Retina (tissue), 1 donor: ENCODE data around the gene PGA3.
"Not testable (repeated sequence)": the region's sequence is repeated elsewhere in the genome, so short reads cannot be mapped to it uniquely, and the experiment has no call there.

Source experiments
- DNase-seq: peaks from one replicate; pipeline ENCODE4 v3.0.0-alpha.2; 2016

The PGA3 gene

DNA sequence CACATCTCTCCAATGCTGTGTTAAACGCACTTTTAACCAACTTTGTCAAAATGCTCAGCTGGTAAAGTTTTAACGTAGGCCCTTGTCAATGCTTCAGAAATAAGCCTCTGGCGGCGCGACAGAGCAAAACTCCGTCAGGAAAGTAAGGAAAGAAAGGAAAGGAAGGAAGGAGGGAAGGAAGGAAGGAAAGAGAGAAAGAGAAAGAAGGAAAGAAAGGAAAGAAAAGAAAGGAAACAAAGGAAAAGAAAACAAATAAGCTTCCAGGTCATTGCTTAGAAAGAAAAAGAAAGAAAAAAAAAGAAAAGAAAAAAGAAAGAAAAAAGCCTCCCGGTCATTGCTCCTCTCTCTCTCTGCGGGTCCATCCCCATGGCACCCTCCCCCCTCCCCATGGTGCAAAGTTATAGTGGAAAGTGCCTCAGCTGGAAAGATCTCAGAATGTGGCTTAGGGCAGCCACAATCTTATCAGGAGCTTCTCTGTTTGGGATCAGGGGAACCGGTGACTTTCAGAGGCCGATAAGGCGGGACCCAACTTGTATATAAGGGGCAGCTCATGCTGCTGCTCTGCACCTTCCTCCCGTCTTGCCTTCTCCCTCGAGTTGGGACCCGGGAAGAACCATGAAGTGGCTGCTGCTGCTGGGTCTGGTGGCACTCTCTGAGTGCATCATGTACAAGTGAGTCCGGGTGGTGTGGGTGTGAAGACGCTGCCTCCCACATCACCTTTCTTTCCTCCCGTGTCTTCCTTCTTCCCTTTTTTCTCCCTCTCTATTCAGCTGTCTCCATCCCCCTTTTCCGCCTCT is at the start of gene PGA3:
TSS of gene PGA3 (plus strand) at position 566 of the 797 bp plus-strand sequence. CDS start at position 616, 50 bp downstream.
- DNase-seq: not testable (repeated sequence)

DNA sequence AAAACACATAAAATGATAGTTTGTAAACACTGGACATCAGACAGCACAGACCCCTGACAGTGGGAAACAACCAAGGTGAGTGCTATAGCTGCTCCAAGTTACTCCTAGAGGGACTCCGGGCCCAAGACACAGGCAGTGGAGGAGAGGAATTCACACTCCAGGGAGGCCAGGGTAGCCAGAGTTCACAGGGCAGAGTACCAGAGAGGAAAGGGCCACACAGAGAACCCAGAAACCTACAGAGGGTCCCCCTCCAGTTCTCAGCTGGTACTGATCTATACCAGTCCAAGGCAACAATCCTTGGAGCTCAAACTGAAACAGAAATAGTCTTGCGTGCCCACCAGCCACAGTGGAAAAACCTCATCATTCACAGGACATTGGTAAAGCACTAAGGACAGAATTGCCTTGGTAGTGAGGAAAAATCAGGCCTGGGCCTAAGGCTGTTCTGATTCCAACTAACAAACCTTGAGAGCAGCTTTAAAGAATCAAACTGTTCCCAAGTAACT is 49.7 kb upstream of the PGA3 start:
- no peak for DNase-seq

DNA sequence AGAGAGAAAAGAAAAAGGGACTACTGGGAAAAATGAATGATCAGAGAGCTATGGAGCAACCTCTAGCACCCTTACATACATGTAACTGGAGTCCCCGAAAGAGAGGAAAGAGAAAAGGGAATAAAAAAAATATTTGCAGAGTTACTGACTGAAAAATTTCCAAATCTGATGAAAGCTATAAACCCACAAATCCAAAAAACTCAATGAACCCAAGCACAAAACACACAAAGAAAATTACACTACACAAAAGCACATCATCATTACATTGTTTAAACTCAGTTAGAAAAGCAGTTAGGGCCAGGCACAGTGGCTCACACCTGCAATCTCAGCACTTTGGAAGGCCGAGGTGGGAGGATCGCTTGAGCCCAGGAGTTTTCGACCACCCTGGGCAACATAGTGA is 48.8 kb upstream of the PGA3 start:
- DNase-seq: no peak

DNA sequence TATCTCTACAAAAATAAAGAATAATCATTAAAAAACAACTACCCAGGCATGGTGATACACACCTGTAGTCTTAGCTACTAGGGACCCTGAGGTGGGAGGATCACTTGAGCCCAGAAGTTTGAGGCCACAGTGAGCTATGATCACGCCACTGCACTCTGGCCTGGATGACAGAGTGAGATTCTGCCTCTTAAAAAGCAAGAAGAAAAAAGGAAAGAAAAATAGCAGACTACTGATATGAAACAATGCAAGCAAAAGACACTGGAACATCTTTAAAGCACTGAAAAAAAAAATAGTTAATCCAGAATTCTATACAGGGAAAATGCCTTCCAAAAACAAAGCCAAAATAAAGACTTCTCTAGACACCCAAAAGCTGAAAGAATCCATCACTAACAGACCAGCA is 48.0 kb upstream of the PGA3 start:
- DNase-seq: no peak

DNA sequence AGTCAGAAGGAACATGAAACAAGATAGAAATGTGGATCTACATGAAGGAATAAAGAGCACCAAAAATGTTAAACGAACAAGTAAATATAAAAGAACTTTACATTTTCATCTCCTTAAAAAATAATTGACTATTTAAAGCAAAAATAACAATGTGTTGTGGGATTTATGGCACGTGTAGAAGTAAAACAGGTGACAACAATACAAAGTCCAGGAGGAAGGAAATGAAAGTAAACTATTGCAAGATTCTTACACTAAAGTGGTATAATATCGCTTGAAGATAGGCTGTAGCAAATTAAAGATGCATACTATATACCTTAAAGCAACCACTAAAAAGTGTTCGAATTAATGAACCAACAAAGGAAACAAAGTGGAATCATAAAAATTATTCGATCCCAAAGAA is 47.6 kb upstream of the PGA3 start:
- no peak for DNase-seq

DNA sequence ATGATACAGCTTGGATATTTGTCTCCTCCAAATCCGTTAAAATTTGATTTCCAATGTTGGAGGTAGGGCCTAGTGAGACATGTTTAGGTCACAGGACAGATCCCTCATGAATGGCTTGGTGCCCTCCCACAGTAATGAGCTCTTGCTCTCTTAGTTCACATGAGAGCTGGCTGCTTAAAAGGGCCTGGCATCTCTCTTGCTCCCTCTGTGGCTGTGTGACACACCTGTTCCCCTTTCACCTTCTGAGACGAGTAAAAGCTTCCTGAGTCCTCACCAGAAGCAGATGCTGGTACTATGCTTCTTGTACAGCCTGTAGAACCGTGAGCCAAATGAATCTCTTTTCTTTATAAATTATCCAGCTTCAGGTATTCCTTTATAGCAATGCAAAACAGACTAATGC is 45.6 kb upstream of the PGA3 start:
- DNase-seq: no peak

DNA sequence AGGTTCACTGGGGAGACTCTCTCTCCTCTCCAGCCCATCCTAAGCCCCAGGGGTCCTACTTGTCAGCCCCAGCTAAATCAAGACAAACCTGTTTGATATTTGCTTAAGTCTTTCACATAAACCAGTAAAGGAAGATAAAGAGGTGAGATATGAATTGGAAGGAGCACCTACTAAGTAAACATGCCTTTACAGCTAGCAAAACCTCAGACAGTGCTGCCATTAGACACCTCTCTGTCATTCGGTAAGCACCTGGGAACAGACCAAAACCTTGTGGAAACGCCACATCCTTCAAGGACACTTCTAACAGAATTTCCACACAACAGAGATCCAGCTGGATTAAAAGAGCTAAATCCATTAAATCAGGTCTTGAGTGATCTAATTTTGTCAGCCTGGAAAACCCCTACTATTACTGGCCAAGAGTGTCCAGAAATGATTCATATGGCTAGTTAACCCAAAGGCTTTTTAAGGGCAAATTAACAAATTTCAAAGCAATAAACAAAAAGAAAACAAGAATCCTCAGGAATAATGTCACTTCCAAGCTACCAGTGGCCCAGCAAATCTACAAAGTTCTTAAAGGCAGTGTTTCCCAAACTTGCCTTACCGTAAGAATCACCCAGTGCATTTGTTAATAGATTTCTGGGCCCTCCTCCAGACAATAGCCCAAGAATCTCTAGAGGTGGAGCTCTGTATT is 44.5 kb upstream of the PGA3 start:
- no peak for DNase-seq

DNA sequence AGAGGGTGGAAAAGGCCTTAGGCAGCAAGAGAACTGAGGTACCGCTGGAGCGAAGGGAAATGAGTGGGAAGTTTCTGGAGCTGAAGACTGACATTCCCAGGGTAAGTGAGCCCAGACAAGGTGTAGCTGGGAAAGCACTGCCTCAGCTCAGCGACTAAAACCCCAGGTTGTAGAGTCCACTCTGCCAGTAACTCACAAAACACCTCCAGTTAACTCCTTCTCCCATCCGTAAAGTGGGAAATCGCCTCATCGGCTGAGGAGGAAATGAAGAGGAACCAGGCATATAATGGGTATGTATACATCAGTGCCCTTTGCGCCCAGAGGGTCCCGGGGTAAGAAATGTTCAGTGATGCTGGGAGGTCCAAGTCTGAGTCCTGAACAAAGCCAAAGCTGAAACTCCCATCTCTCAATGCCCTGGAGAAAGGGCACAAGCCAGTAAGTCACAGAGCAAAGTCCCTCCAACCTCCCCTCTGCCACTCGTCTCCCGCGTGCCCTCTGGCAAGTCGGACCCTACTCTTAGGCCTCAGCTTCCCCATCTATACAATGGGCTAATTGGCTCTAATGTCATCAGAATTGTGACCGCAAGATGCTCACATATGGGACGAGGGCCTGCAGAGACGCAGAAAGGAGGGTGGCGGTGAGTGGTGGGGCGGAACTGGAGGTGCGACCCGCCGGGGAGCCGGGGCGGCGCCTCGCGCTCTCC is 42.7 kb upstream of the PGA3 start:
- DNase-seq: no peak

DNA sequence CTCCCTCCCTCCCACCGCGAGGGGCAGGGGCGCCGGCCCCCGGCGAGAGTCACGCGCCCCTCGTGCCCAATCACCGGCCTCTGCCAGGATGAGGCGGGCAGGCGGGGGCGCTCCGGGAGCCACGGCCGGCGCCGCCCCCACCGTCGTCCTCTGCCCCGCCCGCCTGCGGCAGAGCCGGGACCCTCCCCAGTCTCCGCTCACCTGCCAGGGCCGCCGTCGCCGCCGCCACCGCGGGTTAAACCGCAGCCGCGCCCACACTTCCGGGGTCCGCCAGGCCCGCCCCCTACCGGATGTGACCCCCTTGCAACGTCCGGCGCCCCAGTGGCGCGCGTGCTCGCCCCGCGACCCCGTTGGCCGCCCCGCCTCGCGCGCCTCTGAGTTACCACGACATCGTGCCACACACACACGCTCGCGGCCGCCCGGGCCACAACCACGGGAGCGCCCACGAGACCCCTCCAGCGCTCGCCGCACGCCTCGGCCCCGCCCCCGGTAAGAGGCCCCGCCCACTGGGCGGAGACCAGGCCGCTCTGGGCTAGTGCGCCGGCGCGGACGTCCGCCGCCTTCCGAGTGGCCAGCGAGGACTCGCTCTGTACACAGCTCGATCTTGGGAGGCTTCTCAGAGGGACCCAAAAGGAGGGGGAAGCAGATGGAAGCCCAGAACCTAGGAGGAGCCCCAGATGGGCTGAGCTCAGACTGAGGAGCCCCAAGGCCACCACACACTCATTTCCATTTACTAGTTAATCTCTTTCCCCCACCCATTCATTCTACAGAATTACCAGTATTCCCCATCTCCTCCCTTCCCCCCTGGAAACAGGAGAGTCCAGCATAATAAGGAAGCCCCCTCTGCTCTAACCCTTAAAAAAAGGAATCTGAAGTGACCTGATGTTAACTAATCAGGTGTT is 41.9 kb upstream of the PGA3 start, which contains the start of gene VPS37C:
TSS of gene VPS37C (minus strand) at position 237 of the 902 bp plus-strand sequence. CDS start 22,597 bp downstream, outside the sequence.
- DNase-seq: peak; percentile 97

DNA sequence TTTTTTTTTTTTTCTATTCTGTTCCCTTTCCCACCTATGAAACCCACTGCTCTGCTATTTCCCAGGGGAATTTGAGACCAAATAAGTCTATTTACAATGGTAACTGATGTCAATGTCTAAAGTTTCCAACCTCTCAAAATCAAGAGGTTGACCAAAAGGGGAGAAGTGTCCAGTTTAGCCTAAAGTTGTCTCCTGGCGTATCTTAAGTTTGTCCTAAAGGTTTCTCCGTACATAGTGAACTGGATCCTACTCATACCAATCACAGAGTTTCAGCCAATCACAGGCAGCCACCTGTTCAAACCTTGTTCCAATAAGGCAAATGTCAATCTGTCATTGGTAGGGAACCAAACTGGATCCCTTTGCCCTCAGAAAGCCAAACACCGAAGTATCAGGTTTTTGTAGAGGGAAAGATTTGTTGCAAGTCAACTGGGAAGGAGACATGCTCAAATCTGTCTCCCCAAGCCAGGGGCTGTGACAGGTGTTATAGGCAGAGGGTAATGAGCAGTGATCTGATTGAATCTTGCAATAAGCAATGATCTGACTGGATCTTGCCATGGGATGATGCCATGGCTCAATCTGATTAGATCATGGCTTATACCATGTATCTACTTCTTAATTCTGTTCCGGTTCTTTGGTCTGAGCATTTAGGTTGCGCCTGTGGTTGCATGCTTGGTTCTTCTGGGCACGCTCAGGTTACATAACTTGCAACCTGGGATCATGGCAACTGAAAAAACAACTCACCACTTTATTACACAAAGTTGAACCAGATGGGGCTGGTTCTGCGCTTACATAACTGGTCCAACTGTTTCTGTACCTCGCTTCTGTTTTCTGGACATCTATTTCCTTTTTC is 41.0 kb upstream of the PGA3 start:
- no peak for DNase-seq

DNA sequence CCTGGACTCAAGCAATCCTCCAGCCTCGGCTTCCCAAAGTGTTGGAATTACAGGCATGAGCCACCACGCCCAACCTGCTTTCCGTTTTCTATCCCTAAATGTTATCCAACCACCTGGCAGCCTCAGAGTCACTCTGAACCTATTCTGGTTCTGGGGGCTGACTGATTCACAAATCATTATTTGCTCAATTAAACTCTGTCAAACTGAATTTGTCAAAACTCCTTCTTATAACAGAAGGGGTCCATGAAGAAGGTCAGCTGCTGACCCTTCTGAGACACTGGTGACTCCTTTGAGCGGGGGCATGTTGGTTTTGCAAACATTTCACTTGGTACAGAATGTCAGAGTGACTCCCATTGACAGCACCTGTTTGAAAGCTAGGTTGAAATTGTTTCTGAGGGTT is 40.3 kb upstream of the PGA3 start:
- DNase-seq: peak; percentile 77

DNA sequence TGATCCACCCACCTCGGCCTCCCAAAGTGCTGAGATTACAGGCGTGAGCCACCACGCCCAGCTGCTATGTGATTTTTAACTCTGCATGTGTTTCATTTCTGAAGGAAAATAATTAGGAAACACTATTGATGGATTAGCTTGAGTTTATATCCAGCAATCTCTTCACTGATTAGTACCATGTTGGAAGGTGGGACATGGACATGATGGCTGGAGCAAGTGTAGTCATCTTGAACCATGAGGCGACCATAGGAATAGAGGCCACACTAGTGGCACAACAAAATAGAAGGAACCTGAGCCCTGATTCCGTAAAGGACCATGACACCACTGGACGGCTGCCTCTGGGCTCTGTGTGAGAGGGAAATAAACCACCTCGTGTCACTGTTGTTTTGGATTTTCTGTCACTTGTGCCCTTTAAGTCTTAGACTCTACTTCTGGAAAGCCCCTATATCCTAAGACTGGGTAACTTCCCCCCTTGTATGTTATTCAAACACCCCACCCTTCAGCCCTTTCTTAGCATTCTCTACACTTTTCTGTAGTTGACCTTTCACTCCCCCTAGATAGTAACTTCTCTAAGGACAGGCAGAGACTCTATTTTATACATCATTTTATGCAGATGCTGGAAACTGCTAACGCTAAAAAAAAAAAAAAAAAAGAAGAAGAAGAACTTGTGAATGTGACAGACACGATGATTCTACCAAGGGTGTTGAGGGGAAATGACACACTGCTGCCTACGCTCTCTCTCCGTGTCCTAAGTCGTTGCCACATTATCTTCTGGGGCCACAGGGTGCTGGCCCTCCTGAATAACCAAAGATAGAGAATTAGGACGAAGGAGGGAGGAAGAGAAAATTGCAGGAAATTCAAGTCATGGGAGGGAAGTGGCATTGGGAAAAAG is 39.4 kb upstream of the PGA3 start:
- no peak for DNase-seq

DNA sequence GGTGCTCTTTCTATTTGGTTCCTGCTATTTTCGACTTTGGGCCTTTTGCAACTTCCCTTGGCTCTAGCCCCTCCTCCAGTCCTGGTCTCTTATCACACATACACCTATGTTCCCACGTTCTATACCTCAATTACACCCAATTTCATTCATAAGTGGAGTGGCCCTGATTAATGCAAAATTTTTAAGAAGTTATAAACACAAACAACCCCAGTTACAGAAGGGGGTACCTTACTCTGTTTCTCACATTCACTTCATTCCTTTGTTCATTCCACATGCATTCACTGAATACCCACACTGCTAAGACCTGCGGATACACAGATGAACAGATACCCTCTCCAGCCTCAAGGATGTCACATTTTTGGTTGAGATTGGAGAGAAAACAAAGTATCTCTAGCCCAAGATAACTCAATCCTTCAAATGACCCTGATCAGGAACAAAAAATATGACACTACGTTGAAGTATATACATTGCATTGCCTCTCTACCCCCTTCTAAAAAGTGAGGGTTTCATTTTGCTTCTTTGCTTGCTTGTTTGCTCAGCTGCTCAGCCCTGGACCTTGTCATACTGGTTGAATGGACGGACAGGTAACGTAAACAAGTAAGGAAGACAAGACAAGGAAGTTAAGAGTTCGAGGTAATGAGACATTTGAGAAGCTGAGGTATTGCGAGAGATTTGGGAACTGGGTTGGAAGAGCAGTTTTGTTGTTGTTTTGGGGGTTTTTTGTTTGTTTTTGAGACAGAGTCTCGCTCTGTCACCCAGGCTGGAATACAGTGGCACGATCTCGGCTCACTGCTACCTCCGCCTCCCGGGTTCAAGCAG is 38.5 kb upstream of the PGA3 start:
- DNase-seq: no peak

DNA sequence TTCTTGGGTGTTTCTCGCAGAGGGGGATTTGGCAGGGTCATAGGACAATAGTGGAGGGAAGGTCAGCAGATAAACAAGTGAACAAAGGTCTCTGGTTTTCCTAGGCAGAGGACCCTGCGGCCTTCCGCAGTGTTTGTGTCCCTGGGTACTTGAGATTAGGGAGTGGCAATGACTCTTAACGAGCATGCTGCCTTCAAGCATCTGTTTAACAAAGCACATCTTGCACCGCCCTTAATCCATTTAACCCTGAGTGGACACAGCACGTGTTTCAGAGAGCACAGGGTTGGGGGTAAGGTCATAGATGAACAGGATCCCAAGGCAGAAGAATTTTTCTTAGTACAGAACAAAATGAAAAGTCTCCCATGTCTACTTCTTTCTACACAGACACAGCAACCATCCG is 37.5 kb upstream of the PGA3 start:
- not testable (repeated sequence) for DNase-seq

DNA sequence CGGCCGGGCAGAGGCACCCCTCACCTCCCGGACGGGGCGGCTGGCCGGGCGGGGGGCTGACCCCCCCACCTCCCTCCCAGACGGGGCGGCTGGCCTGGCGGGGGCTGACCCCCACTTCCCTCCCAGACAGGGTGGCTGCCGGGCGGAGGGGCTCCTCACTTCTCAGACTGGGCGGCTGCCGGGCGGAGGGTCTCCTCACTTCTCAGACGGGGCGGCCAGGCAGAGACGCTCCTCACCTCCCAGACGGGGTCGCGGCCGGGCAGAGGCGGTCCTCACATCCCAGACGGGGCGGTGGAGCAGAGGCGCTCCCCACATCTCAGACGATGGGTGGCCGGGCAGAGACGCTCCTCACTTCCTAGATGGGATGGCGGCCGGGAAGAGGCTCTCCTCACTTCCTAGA is 37.0 kb upstream of the PGA3 start:
- not testable (repeated sequence) for DNase-seq

DNA sequence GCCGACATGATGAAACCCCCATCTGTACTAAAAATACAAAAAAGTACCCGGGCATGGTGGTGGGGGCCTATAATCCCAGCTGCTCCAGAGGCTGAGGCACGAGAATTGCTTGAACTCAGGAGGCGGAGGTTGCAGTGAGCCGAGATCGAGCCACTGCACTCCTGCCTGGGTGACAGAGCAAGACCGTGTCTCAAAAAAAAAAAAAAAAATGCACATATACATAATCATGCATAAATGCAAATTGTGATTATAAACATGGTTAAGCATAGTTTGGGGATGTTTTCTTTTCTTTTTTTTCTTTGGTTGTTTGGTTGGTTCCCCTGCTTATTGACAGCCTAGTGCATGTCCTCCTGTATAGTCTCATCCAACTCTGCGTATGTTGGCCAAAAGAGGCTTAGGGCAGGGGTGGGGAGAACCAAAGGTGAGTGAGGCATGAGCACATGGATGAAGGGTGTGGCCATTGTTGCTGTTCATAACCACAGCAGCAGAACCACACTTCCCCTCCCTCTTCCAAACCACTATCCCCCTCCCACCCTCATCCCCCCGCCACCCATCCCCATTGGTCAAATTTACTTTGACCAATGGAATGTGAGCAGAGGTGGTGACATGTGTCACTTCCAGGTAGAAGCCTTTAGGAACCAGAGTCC is 35.1 kb upstream of the PGA3 start:
- no peak for DNase-seq

DNA sequence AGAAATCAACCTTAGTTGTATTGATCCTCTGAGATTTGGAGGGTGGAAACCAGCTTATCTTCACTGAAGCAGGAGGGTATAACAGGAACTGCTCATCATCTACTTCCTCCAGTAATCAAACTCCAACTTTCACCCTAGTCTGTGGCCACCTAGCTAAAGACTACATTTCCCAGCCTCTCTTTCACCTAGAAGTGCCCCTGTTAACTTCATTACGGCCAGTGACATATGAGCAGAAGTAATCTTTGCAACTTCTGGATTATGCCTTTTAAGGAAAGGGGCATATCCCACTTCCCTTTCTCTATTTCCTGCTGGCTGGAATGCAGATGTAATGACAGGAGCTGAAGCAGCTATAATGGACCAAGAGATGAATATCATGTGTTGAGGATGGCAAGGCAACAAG is 34.5 kb upstream of the PGA3 start:
- no peak for DNase-seq

DNA sequence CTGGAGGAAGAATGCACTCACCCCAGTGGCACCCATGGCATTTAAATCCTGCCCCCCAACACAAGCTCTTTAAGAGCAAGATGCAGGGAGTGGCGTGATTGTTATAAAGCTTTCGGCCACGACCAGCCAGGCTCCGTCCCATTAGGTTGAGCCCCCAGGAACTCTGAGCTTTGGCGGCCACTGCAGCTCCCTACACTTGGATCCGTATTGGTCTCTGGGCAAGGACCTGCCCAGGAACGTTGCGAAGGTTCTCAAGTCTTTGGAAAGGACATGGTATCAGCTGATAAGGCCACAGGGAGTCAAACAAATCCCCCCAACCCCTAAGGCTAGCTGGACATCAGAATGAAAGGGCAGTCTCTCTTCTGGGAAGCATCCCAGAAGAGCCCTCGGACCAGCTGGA is 32.7 kb upstream of the PGA3 start:
- no peak for DNase-seq

DNA sequence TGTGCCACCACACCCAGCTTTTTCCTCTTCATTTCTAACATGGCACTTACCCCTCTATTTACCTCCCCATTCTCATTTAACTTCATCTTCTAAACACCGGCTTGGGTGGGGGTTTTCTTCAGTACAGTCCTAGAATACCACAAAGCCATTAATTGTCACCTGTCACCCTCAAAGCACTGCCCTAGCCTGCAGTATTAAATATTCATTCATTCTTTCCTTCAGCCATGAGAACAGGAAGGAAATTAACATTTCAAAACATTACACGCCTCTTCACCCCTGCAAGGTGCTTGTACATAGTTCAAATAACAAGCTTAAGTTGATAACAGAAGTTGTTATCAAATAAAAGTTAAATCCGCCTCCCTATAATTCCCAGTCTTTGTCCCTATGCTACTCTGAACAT is 31.4 kb upstream of the PGA3 start:
- DNase-seq: no peak
